Panc1 (cell line): ENCODE results near the gene FAR1. TPM values are rescaled to one million over a fixed set of nuclear protein-coding genes. Genes with fewer than 3 reads are reported as not detected.

ENCODE experiments used
- ATAC-seq: fragments of 200-7000 bp; cut with Tn5 transposase; 2 replicates; pipeline ENCODE4 v1.9.1; 2020; ENCODE audit warnings: mild to moderate bottlenecking, moderate library complexity
- BruUV-seq: library from RNA; stranded (reverse); fragments of 400-500 nt; replicated peaks from 2 replicates; lab custom pipeline; 2021; lab: Mats Ljungman, UMichigan
- CTCF ChIA-PET: fragments of 300-600 bp; sonication (Branson Sonifier 250); formaldehyde crosslinking; loops from one replicate; lab custom pipeline; 2022; ENCODE audit warnings: antibody characterized with exemption; lab: Charles Lee
- POLR2A ChIA-PET: fragments of 300-600 bp; sonication (Branson Sonifier 250); formaldehyde crosslinking; loops from one replicate; lab custom pipeline; 2022; ENCODE audit warnings: antibody characterized with exemption; lab: Charles Lee
- DNase-seq: peaks from one replicate; pipeline ENCODE4 v3.0.0-alpha.2; 2010; ENCODE audit warnings: low read depth, low spot score
- H3K27ac ChIP-seq: 2 replicates; pipeline ENCODE4 v1.5.1; 2011; ENCODE audit warnings: mild to moderate bottlenecking, low read length, inconsistent platforms
- H3K27me3 ChIP-seq: fragments of 200-500 bp; sonication (Bioruptor generic); 2 replicates; pipeline ENCODE4 v1.6.0; 2014; ENCODE audit warnings: low read length, inconsistent platforms; ENCODE audit not compliant: control insufficient read depth, insufficient read depth
- H3K36me3 ChIP-seq: fragments of 200-500 bp; sonication (Bioruptor generic); 2 replicates; pipeline ENCODE4 v1.5.1; 2014; ENCODE audit warnings: inconsistent platforms, mild to moderate bottlenecking, low read length, moderate library complexity; ENCODE audit not compliant: control insufficient read depth, insufficient read depth
- H3K4me1 ChIP-seq: 2 replicates; pipeline ENCODE4 v1.5.1; 2011; ENCODE audit warnings: inconsistent platforms, mild to moderate bottlenecking, low read length, moderate library complexity; ENCODE audit not compliant: control insufficient read depth, insufficient read depth
- H3K4me3 ChIP-seq, 2 experiments: 2 replicates each; pipeline ENCODE4 v1.5.1; 2011 to 2012; ENCODE audit warnings: low read depth in 2 of 2, low read length in 2 of 2, mild to moderate bottlenecking in 2 of 2, inconsistent platforms in 1 of 2, moderate library complexity in 1 of 2
- H3K9me3 ChIP-seq: fragments of 200-500 bp; sonication (Bioruptor generic); 2 replicates; pipeline ENCODE4 v1.5.1; 2014; ENCODE audit warnings: low read depth, mild to moderate bottlenecking, inconsistent platforms, low read length, moderate library complexity; ENCODE audit not compliant: control insufficient read depth, insufficient read depth
- POLR2AphosphoS5 ChIP-seq: IDR thresholded peaks from 2 replicates; pipeline ENCODE4 v1.6.1; 2012; ENCODE audit warnings: mild to moderate bottlenecking, low read depth, low read length, moderate library complexity
- SIN3A ChIP-seq: IDR thresholded peaks from 2 replicates; pipeline ENCODE4 v1.6.1; 2012; ENCODE audit warnings: low read depth, mild to moderate bottlenecking, low read length, moderate library complexity, borderline replicate concordance; ENCODE audit not compliant: insufficient read depth
- TCF7L2 ChIP-seq: IDR thresholded peaks from 2 replicates; pipeline ENCODE4 v1.6.1; 2011; ENCODE audit warnings: mild to moderate bottlenecking, low read depth, low read length, inconsistent platforms
- in situ Hi-C: cut with HindIII; loops from 2 replicates; pipeline ENCODE4 v1.10.0; 2016; ENCODE audit warnings: low sequenced_read_pairs, low pct_unique_long_range_greater_than_20kb
- intact Hi-C: fragments of 100-400 bp; cut with micrococcal nuclease; formaldehyde crosslinking; loops from one replicate; pipeline ENCODE4 v1.10.0; 2022; ENCODE audit not compliant: unreplicated experiment
- total RNA-seq: library from RNA; stranded (reverse); gene quantifications from one replicate; pipeline ENCODE4 v1.2.1, GENCODE V29; 2021; ENCODE audit not compliant: unreplicated experiment
- TF ChIP-seq, protein P1 (sequence below), 2 experiments: IDR thresholded peaks; 2 replicates each; pipeline ENCODE4 v1.6.1; 2011 to 2012; ENCODE audit warnings: low read depth in 2 of 2, control low read depth in 1 of 2, low read length in 1 of 2, mild to moderate bottlenecking in 1 of 2, moderate library complexity in 1 of 2; ENCODE audit not compliant: insufficient read depth in 1 of 2
- TF ChIP-seq, protein P2 (sequence below): fragments of 450-650 bp; IDR thresholded peaks from 2 replicates; pipeline ENCODE4 v1.5.1; 2017; ENCODE audit warnings: mild to moderate bottlenecking

The FAR1 gene
- total RNA-seq, 1 experiment from 2014 or later: 60.4 TPM

GRCh38 chr11:13728076-13728475, 59.6 kb downstream of the FAR1 start:
- ChIA-PET POLR2A (no interaction called here), CTCF (no interaction called here)
- no peak overlapping the region for H3K4me3 ChIP-seq
- in situ Hi-C loops (no loop called here), intact Hi-C loops (no loop called here)
- ATAC-seq: no peak
- no TSS peak for BruUV-seq
- no peak for DNase-seq
- peaks cover 26% of the 10 kb centered on the region for H3K36me3 ChIP-seq
- no peaks in the 10 kb centered on the region for H3K9me3 ChIP-seq
- no peak overlapping the region for H3K27ac ChIP-seq
- H3K4me1 ChIP-seq: no peaks in the 10 kb centered on the region
- TF ChIP-seq, protein P1, sequence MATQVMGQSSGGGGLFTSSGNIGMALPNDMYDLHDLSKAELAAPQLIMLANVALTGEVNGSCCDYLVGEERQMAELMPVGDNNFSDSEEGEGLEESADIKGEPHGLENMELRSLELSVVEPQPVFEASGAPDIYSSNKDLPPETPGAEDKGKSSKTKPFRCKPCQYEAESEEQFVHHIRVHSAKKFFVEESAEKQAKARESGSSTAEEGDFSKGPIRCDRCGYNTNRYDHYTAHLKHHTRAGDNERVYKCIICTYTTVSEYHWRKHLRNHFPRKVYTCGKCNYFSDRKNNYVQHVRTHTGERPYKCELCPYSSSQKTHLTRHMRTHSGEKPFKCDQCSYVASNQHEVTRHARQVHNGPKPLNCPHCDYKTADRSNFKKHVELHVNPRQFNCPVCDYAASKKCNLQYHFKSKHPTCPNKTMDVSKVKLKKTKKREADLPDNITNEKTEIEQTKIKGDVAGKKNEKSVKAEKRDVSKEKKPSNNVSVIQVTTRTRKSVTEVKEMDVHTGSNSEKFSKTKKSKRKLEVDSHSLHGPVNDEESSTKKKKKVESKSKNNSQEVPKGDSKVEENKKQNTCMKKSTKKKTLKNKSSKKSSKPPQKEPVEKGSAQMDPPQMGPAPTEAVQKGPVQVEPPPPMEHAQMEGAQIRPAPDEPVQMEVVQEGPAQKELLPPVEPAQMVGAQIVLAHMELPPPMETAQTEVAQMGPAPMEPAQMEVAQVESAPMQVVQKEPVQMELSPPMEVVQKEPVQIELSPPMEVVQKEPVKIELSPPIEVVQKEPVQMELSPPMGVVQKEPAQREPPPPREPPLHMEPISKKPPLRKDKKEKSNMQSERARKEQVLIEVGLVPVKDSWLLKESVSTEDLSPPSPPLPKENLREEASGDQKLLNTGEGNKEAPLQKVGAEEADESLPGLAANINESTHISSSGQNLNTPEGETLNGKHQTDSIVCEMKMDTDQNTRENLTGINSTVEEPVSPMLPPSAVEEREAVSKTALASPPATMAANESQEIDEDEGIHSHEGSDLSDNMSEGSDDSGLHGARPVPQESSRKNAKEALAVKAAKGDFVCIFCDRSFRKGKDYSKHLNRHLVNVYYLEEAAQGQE (IDR thresholded peaks at IDR 0.05; ENCODE audit: insufficient read depth in 1 of 2, low read depth in 2 of 2, low read length in 1 of 2): no peak
- no peak for TF ChIP-seq TCF7L2
- TF ChIP-seq, protein P2, sequence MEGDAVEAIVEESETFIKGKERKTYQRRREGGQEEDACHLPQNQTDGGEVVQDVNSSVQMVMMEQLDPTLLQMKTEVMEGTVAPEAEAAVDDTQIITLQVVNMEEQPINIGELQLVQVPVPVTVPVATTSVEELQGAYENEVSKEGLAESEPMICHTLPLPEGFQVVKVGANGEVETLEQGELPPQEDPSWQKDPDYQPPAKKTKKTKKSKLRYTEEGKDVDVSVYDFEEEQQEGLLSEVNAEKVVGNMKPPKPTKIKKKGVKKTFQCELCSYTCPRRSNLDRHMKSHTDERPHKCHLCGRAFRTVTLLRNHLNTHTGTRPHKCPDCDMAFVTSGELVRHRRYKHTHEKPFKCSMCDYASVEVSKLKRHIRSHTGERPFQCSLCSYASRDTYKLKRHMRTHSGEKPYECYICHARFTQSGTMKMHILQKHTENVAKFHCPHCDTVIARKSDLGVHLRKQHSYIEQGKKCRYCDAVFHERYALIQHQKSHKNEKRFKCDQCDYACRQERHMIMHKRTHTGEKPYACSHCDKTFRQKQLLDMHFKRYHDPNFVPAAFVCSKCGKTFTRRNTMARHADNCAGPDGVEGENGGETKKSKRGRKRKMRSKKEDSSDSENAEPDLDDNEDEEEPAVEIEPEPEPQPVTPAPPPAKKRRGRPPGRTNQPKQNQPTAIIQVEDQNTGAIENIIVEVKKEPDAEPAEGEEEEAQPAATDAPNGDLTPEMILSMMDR: no peak
- no peak for TF ChIP-seq POLR2AphosphoS5
- TF ChIP-seq SIN3A: no peak
- H3K27me3 ChIP-seq: no peaks in the 10 kb centered on the region

DNA sequence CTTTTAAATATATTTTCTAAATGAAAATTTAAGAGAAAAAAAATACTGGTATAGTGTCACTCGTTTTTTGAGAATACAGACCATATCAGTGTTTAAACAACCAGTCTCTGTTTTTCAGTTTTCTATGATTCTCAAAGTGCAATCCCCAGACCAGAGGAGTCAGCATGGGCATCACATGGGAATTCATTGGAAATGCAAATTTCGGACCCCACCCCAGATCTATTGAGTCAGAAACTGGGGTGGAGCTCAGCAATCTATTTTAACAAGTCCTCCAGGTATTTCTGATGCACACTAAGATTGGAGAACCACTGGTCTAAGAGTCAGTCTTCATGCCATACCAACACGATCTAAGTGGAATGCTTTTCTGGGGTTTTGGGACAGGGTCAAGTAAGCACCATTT, 66.1 kb downstream of the FAR1 start:
- no TSS peak for BruUV-seq
- CTCF ChIA-PET: no interaction called here
- in situ Hi-C loops: no loop called here

More for the DNA sequence above, 66.1 kb downstream of the FAR1 start:
- Histone ChIP-seq H3K4me1 (no peaks in the 10 kb centered on the region), H3K27ac (no peak overlapping the region), H3K27me3 (no peaks in the 10 kb centered on the region), H3K4me3 (no peak overlapping the region), H3K36me3 (peaks cover 2% of the 10 kb centered on the region; the same call in 1 of the 2 replicates), H3K9me3 (no peaks in the 10 kb centered on the region)
- TF ChIP-seq POLR2AphosphoS5 (no peak), TCF7L2 (no peak)
- TF ChIP-seq, protein P1 (IDR thresholded peaks at IDR 0.05; ENCODE audit: insufficient read depth in 1 of 2, low read depth in 2 of 2, low read length in 1 of 2): no peak
- TF ChIP-seq, protein P2: no peak
- DNase-seq: no peak
- ATAC-seq: no peak
- intact Hi-C loops: no loop called here
- POLR2A ChIA-PET: no interaction called here
